Left colon (tissue), 2 donors: ENCODE data around the gene MUSTN1. TPM values are rescaled to one million over a fixed set of nuclear protein-coding genes. Genes with fewer than 3 reads are reported as not detected.

Experiments used
- ATAC-seq: fragments of 200-7000 bp; cut with Tn5 transposase; one replicate; pipeline ENCODE4 v1.9.1; 2020; ENCODE audit warnings: mild to moderate bottlenecking, moderate library complexity
- DNase-seq, 2 donors: peaks; one replicate each; pipeline ENCODE4 v3.0.0-alpha.2; 2020
- intact Hi-C, 2 donors: fragments of 100-400 bp; cut with DNase I in 1 of 2; cut with micrococcal nuclease in 1 of 2; formaldehyde crosslinking; loops; one replicate each; pipeline versions ENCODE4 v1.11.2 to v1.14.0; 2022; cut with DNase I, micrococcal nuclease
- long read RNA-seq: library from polyadenylated mRNA; unstranded; transcript quantifications from one replicate; pipeline ENCODE4 v2.0.0, GENCODE V29; 2021
- total RNA-seq, 2 donors: library from RNA; stranded (reverse); fragmentation: NEBNext Ultra II Directional; extraction: Animal tissue kit (Norgen Biotek cat#: 25700); gene quantifications; one replicate each; pipeline ENCODE4 v1.2.1, GENCODE V29; 2021
- donor health status: DM: no; HTN: no; CAD: no.
- donor health status: DM: yes; HTN: yes; CAD: no.

The MUSTN1 gene
- 1 to 10 TPM in 1 of 2 donors, not detected in 1; 2.5 TPM for total RNA-seq
- long read RNA-seq, partial matches to known transcripts: 0 of 1 reads
- long read RNA-seq, other reads (novel, unspliced or antisense): 0 of 1 reads

GRCh38 chr3:52834871-52835501 lies at the start of gene MUSTN1:
Gene MUSTN1 (minus strand): TSS chr3:52835019. CDS start chr3:52834948, 71 bp downstream.
- DNase-seq (no peak), ATAC-seq (no peak)
- intact Hi-C loops: no loop called here

- no peak for ATAC-seq
- intact Hi-C loops: no loop called here
- no peak for DNase-seq
These were observed 47.6 kb upstream of the MUSTN1 start for GRCh38 chr3:52882377-52882776.

GRCh38 chr3:52881871-52882270 lies 47.1 kb upstream of the MUSTN1 start:
- intact Hi-C loops: no loop called here
- no peak for DNase-seq
- no peak for ATAC-seq

- no peak for ATAC-seq
- intact Hi-C loops: no loop called here
- DNase-seq: no peak
These were observed 45.7 kb upstream of the MUSTN1 start for GRCh38 chr3:52880474-52880873.

- intact Hi-C loops: no loop called here
- DNase-seq (no peak), ATAC-seq (no peak)
These were observed 45.2 kb upstream of the MUSTN1 start for GRCh38 chr3:52880047-52880446.

GRCh38 chr3:52879581-52879980 lies 44.8 kb upstream of the MUSTN1 start:
- ATAC-seq (no peak), DNase-seq (no peak)
- intact Hi-C loops: no loop called here

GRCh38 chr3:52879090-52879489 lies 44.3 kb upstream of the MUSTN1 start:
- ATAC-seq: no peak
- DNase-seq: no peak

GRCh38 chr3:52877085-52877484 lies 42.3 kb upstream of the MUSTN1 start:
- ATAC-seq (no peak), DNase-seq (no peak)
- intact Hi-C loops: no loop called here

More at GRCh38 chr3:52879090-52879489, 44.3 kb upstream of the MUSTN1 start:
- intact Hi-C loops: no loop called here

- ATAC-seq (no peak), DNase-seq (no peak)
- intact Hi-C loops: no loop called here
These were observed 40.2 kb upstream of the MUSTN1 start for GRCh38 chr3:52874864-52875587.

- intact Hi-C loops: no loop called here
- ATAC-seq (peak; percentile 68), DNase-seq (no peak)
These were observed 39.4 kb upstream of the MUSTN1 start for GRCh38 chr3:52874160-52874701.

GRCh38 chr3:52873433-52874159 lies 38.8 kb upstream of the MUSTN1 start:
- ATAC-seq (no peak), DNase-seq (no peak)
- intact Hi-C loops: no loop called here

- intact Hi-C loops: no loop called here
- no peak for DNase-seq
- ATAC-seq: no peak
These were observed 37.4 kb upstream of the MUSTN1 start for GRCh38 chr3:52872245-52872644.

GRCh38 chr3:52871761-52872160 lies 36.9 kb upstream of the MUSTN1 start:
- DNase-seq (no peak), ATAC-seq (no peak)
- intact Hi-C loops: no loop called here

- DNase-seq (no peak), ATAC-seq (no peak)
- intact Hi-C loops: no loop called here
These were observed 35.7 kb upstream of the MUSTN1 start for GRCh38 chr3:52870471-52870870.

GRCh38 chr3:52866427-52866826 lies 31.6 kb upstream of the MUSTN1 start:
- no peak for DNase-seq
- intact Hi-C loops: no loop called here
- ATAC-seq: no peak

- ATAC-seq (no peak), DNase-seq (no peak)
- intact Hi-C loops: no loop called here
These were observed 31.2 kb upstream of the MUSTN1 start for GRCh38 chr3:52865994-52866393.

GRCh38 chr3:52860424-52860768 lies 25.6 kb upstream of the MUSTN1 start:
- DNase-seq (no peak), ATAC-seq (no peak)
- intact Hi-C loops: no loop called here

- DNase-seq (no peak), ATAC-seq (no peak)
- intact Hi-C loops: loop anchor here in 1 of 2 donors (10.0 kb wide), 1 partner anchor 75 kb away; no protein-coding TSS in a partner anchor
These were observed 25.0 kb upstream of the MUSTN1 start for GRCh38 chr3:52859686-52860423.

- ATAC-seq: no peak
- no peak for DNase-seq
- intact Hi-C loops: loop anchor here in 1 of 2 donors (10.0 kb wide), 1 partner anchor 77 kb away; no protein-coding TSS in a partner anchor
These were observed 23.0 kb upstream of the MUSTN1 start for GRCh38 chr3:52857864-52858263.
